HG03342 (cell line): ENCODE results near the gene INTS15.
"Not testable (repeated sequence)": the region's sequence is repeated elsewhere in the genome, so short reads cannot be mapped to it uniquely, and the experiment has no call there.

Experiments used
- ATAC-seq: cut with Tn5 transposase; IDR thresholded peaks from one replicate; pipeline ENCODE4 v1.9.1; 2021; ENCODE audit warnings: mild to moderate bottlenecking, moderate library complexity; ENCODE audit not compliant: unreplicated experiment

Gene INTS15

GRCh38 chr7:6616854-6617643 lies 27.2 kb downstream of the INTS15 start:
- ATAC-seq = no peak

- ATAC-seq = no peak
These were observed 28.8 kb downstream of the INTS15 start for GRCh38 chr7:6618621-6619020.

GRCh38 chr7:6619961-6620360 lies 30.1 kb downstream of the INTS15 start:
- ATAC-seq = no peak

GRCh38 chr7:6621195-6622133 lies 31.6 kb downstream of the INTS15 start:
- no peak for ATAC-seq

GRCh38 chr7:6622134-6622710 lies 32.4 kb downstream of the INTS15 start:
- no peak for ATAC-seq

GRCh38 chr7:6623589-6624245 lies 33.9 kb downstream of the INTS15 start:
- no peak for ATAC-seq

- ATAC-seq = no peak
These were observed 34.4 kb downstream of the INTS15 start for GRCh38 chr7:6624246-6624611.

GRCh38 chr7:6628045-6628444 lies 38.2 kb downstream of the INTS15 start:
- ATAC-seq = no peak

- no peak for ATAC-seq
These were observed 40.4 kb downstream of the INTS15 start for GRCh38 chr7:6630007-6630849.

- ATAC-seq = no peak
These were observed 41.8 kb downstream of the INTS15 start for GRCh38 chr7:6631605-6632004.

GRCh38 chr7:6634021-6634420 lies 44.2 kb downstream of the INTS15 start:
- no peak for ATAC-seq

- not testable (repeated sequence) for ATAC-seq
These were observed 45.1 kb downstream of the INTS15 start for GRCh38 chr7:6634971-6635370.

GRCh38 chr7:6636741-6637543 lies 47.1 kb downstream of the INTS15 start, which contains the start of gene ZNF316:
Gene ZNF316, plus strand, starts transcription at chr7:6637318. Its CDS starts 5,092 bp downstream, at chr7:6642410.
- peak; percentile 57 for ATAC-seq

- peak; percentile 88 for ATAC-seq
These were observed 47.9 kb downstream of the INTS15 start for GRCh38 chr7:6637544-6638229.

- no peak for ATAC-seq
These were observed 49.2 kb downstream of the INTS15 start for GRCh38 chr7:6639032-6639431.

GRCh38 chr7:6639627-6640026 lies 49.8 kb downstream of the INTS15 start:
- ATAC-seq = no peak

GRCh38 chr7:6640246-6640721 lies 50.5 kb downstream of the INTS15 start:
- no peak for ATAC-seq

- no peak for ATAC-seq
These were observed 51.6 kb downstream of the INTS15 start for GRCh38 chr7:6641305-6642035.
